ENCODE results near the gene SNX17.

GRCh38 chr2:27375513-27376099, 5.2 kb downstream of the SNX17 start:
- no peak for TF ChIP-seq CTCF (conservative IDR thresholded peaks at IDR 0.05)
- no peak for TF ChIP-seq ZFX (IDR thresholded peaks at IDR 0.05)

All from C4-2B (cell line).